Measurements from ENCODE around the gene BCL7A. TPM values are rescaled to one million over a fixed set of nuclear protein-coding genes. Genes with fewer than 3 reads are reported as not detected.
A peak's percentile ranks its signal among the peaks of the same experiment; 100 is the strongest.

The BCL7A gene
- total RNA-seq, 6 experiments from 2014 or later, result 2.6 to 3.8 (median 3.4) TPM

- H3K9me3 Mint-ChIP-seq, result no peaks in the 10 kb centered on the region
- DNase-seq, result no peak
- TF ChIP-seq CTCF (IDR thresholded peaks at IDR 0.05), result no peak
- no peaks in the 10 kb centered on the region for H3K27me3 Mint-ChIP-seq (ENCODE audit: insufficient read depth)
- no peaks in the 10 kb centered on the region for H3K4me1 Mint-ChIP-seq (ENCODE audit: low read depth)
- no peak overlapping the region for H3K4me3 Mint-ChIP-seq
- no peak overlapping the region for H3K27ac Mint-ChIP-seq
- no peaks in the 10 kb centered on the region for H3K36me3 Mint-ChIP-seq (ENCODE audit: low read depth)
Observed at GRCh38 chr12:122042910-122043309, 21.2 kb downstream of the BCL7A start.

- no peak overlapping the region for H3K27ac Mint-ChIP-seq
- H3K4me1 Mint-ChIP-seq (ENCODE audit: low read depth), result no peaks in the 10 kb centered on the region
- DNase-seq, result no peak
- H3K36me3 Mint-ChIP-seq (ENCODE audit: low read depth), result no peaks in the 10 kb centered on the region
- no peaks in the 10 kb centered on the region for H3K27me3 Mint-ChIP-seq (ENCODE audit: insufficient read depth)
- no peak overlapping the region for H3K4me3 Mint-ChIP-seq
- TF ChIP-seq CTCF (IDR thresholded peaks at IDR 0.05), result no peak
- no peaks in the 10 kb centered on the region for H3K9me3 Mint-ChIP-seq
Observed at GRCh38 chr12:122043476-122043875, 21.8 kb downstream of the BCL7A start.

DNA sequence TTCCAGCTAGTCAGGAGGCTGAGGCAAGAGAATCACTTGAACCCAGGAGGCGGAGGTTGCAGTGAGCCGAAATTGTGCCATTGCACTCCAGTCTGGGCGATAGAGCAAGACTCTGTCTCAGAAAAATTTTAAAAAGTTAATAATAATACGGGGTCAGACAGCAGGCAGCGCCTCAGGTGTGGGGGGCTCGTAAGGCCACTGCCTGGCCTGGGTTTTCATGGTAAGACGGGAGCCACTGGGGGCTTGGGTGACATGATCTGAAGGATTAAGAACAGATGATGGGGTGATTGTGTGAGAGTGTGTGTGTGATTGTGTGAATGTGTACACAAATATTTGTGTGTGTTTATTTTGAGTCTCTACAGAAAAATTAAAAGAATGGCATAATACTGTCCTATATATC, 23.6 kb downstream of the BCL7A start:
- H3K4me1 Mint-ChIP-seq (ENCODE audit: low read depth), result no peaks in the 10 kb centered on the region
- no peak for TF ChIP-seq CTCF (IDR thresholded peaks at IDR 0.05)
- no peak overlapping the region for H3K4me3 Mint-ChIP-seq
- no peak overlapping the region for H3K27ac Mint-ChIP-seq
- no peak for DNase-seq
- no peaks in the 10 kb centered on the region for H3K27me3 Mint-ChIP-seq (ENCODE audit: insufficient read depth)
- H3K9me3 Mint-ChIP-seq, result no peaks in the 10 kb centered on the region
- no peaks in the 10 kb centered on the region for H3K36me3 Mint-ChIP-seq (ENCODE audit: low read depth)

- H3K27ac Mint-ChIP-seq, result no peak overlapping the region
- no peak overlapping the region for H3K4me3 Mint-ChIP-seq
- H3K9me3 Mint-ChIP-seq, result no peaks in the 10 kb centered on the region
- H3K4me1 Mint-ChIP-seq (ENCODE audit: low read depth), result no peaks in the 10 kb centered on the region
- no peaks in the 10 kb centered on the region for H3K27me3 Mint-ChIP-seq (ENCODE audit: insufficient read depth)
- no peaks in the 10 kb centered on the region for H3K36me3 Mint-ChIP-seq (ENCODE audit: low read depth)
- TF ChIP-seq CTCF (IDR thresholded peaks at IDR 0.05), result no peak
- no peak for DNase-seq
Observed at GRCh38 chr12:122046145-122046544, 24.5 kb downstream of the BCL7A start.

DNA sequence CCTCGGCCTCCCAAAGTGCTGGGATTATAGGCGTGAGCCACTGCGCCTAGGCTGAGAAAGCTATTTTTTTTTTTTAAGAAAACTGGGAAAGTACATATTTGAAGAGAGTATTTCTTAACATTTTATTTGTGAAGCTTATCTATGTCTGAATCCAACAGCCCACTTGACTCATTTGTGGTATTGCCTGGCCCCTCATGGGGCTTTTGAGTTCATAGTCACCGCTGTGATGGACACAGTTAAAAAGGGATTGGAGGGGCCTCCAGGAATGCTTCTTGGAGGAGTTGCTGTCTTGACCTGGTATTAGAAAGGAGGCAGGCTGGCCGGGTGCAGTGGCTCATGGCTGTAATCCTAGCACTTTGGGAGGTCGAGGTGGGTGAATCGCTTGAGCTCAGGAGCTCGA, 26.5 kb downstream of the BCL7A start:
- no peak for TF ChIP-seq CTCF (IDR thresholded peaks at IDR 0.05)
- H3K27me3 Mint-ChIP-seq (ENCODE audit: insufficient read depth), result no peaks in the 10 kb centered on the region
- no peaks in the 10 kb centered on the region for H3K9me3 Mint-ChIP-seq
- no peak overlapping the region for H3K4me3 Mint-ChIP-seq
- peak; percentile 15 for DNase-seq
- H3K4me1 Mint-ChIP-seq (ENCODE audit: low read depth), result no peaks in the 10 kb centered on the region
- H3K36me3 Mint-ChIP-seq (ENCODE audit: low read depth), result no peaks in the 10 kb centered on the region
- no peak overlapping the region; the same call in 1 of the 2 replicates for H3K27ac Mint-ChIP-seq

DNA sequence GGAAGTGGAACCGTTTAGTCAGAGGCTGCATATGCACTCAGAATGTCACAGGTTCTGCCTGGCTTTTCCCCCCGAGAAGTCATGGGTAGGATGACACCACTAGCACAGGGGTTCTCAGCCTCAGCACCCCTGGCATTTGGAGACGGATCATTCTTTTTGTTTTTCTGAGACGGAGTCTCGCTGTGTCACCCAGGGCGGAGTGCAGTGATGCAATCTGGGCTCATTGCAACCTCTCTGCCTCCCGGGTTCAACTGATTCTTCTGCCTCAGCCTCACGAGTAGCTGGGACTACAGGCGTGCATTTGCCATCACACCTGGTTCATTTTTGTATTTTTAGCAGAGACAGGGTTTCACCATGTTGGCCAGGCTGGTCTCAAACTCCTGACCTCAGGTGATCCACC, 28.1 kb downstream of the BCL7A start:
- Mint-ChIP-seq H3K4me1 (ENCODE audit: low read depth) (peaks cover 7% of the 10 kb centered on the region; the same call in 1 of the 2 replicates), H3K9me3 (no peaks in the 10 kb centered on the region), H3K27me3 (ENCODE audit: insufficient read depth) (peaks cover 2% of the 10 kb centered on the region; the same call in 1 of the 2 replicates), H3K36me3 (ENCODE audit: low read depth) (no peaks in the 10 kb centered on the region), H3K4me3 (no peak overlapping the region), H3K27ac (no peak overlapping the region)
- DNase-seq, result no peak
- TF ChIP-seq CTCF (IDR thresholded peaks at IDR 0.05), result no peak

All from HFFc6 (cell line).